Esophagus squamous epithelium (tissue), 5 donors: ENCODE data around the gene SNAP25. TPM values are rescaled to one million over a fixed set of nuclear protein-coding genes. Genes with fewer than 3 reads are reported as not detected.

Experiments used
- DNase-seq: peaks from one replicate; lab custom pipeline; 2025; lab: John Stamatoyannopoulos, UW
- H3K27ac ChIP-seq, 4 donors: fragments of 200-600 bp; sonication (generic); one replicate each; pipeline ENCODE4 v1.5.1; 2016 to 2019; ENCODE audit warnings: mild to moderate bottlenecking in 1 of 4
- H3K27me3 ChIP-seq, 4 donors: fragments of 200-600 bp; sonication (generic); 1 replicate in 3 of 4; 2 replicates in 1 of 4; pipeline versions ENCODE4 v1.5.1 to v1.6.0; 2017 to 2021; ENCODE audit warnings: antibody characterized with exemption in 1 of 4
- H3K36me3 ChIP-seq, 3 donors: fragments of 200-600 bp; sonication (generic); one replicate each; pipeline ENCODE4 v1.5.1; 2016 to 2019
- H3K4me1 ChIP-seq, 3 donors: fragments of 200-600 bp; sonication (generic); one replicate each; pipeline ENCODE4 v1.5.1; 2017 to 2019
- H3K4me3 ChIP-seq, 4 donors: fragments of 200-600 bp; sonication (generic); 1 replicate in 3 of 4; 2 replicates in 1 of 4; pipeline ENCODE4 v1.5.1; 2016 to 2019; ENCODE audit warnings: mild to moderate bottlenecking in 2 of 4, moderate library complexity in 1 of 4
- H3K9me3 ChIP-seq, 3 donors: fragments of 200-600 bp; sonication (generic); one replicate each; pipeline ENCODE4 v1.5.1; 2016 to 2019
- POLR2A ChIP-seq, 4 donors: fragments of 450-650 bp; IDR thresholded peaks; one replicate each; pipeline ENCODE4 v1.6.1; 2017; ENCODE audit warnings: antibody characterized with exemption in 4 of 4, mild to moderate bottlenecking in 4 of 4, moderate library complexity in 3 of 4
- WGBS, 2 donors: methylation state at CpG; one replicate each; pipeline ENCODE4 v1.1.5; 2018; 5-methylcytosine and 5-hydroxymethylcytosine counted together
- intact Hi-C: fragments of 100-400 bp; cut with DNase I; formaldehyde crosslinking; loops from one replicate; pipeline ENCODE4 v1.15.0; 2022
- total RNA-seq, 4 donors: library from RNA; depleted of rRNA; stranded (reverse); fragments of >200 nt; gene quantifications; one replicate each; pipeline ENCODE4 v1.1.0, GENCODE V29; 2016
- TF ChIP-seq, protein P1 (sequence below), 6 experiments: fragments of 450-650 bp in 4 of 6; fragments of 200-600 bp in 2 of 6; sonication (generic) in 2 of 6; IDR thresholded peaks; one replicate each; pipeline ENCODE4 v1.5.1; 2016 to 2019; ENCODE audit warnings: antibody characterized with exemption in 6 of 6, mild to moderate bottlenecking in 4 of 6, moderate library complexity in 4 of 6
- donor health status: DM: yes; HTN: yes; CAD: no.

Gene SNAP25
- total RNA-seq, 4 donors from 2014 or later, result 0.13 to 0.57 (median 0.15) TPM; not detected in 1

GRCh38 chr20:10250902-10251301 lies 32.3 kb downstream of the SNAP25 start:
- TF ChIP-seq, protein P1, sequence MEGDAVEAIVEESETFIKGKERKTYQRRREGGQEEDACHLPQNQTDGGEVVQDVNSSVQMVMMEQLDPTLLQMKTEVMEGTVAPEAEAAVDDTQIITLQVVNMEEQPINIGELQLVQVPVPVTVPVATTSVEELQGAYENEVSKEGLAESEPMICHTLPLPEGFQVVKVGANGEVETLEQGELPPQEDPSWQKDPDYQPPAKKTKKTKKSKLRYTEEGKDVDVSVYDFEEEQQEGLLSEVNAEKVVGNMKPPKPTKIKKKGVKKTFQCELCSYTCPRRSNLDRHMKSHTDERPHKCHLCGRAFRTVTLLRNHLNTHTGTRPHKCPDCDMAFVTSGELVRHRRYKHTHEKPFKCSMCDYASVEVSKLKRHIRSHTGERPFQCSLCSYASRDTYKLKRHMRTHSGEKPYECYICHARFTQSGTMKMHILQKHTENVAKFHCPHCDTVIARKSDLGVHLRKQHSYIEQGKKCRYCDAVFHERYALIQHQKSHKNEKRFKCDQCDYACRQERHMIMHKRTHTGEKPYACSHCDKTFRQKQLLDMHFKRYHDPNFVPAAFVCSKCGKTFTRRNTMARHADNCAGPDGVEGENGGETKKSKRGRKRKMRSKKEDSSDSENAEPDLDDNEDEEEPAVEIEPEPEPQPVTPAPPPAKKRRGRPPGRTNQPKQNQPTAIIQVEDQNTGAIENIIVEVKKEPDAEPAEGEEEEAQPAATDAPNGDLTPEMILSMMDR (IDR thresholded peaks at IDR 0.05), result no peak
- TF ChIP-seq POLR2A (IDR thresholded peaks at IDR 0.05), result no peak
- no peaks in the 10 kb centered on the region for H3K4me1 ChIP-seq
- H3K36me3 ChIP-seq, result no peaks in the 10 kb centered on the region
- H3K27ac ChIP-seq, result no peak overlapping the region
- H3K9me3 ChIP-seq, result no peaks in the 10 kb centered on the region
- peaks cover 0 to 8% (median 0%) of the 10 kb centered on the region in 4 donors for H3K27me3 ChIP-seq
- 42 to 65% methylated on average over 5 of the region's 5 CpGs for WGBS, 2 donors
- intact Hi-C loops, result no loop called here
- no peak overlapping the region for H3K4me3 ChIP-seq
- DNase-seq, result no peak

- WGBS, 2 donors, result 64% methylated on average over 3 of the region's 3 CpGs; no CpG with 5 or more reads in 1 of the 2 donors
- Histone ChIP-seq H3K27ac (no peak overlapping the region), H3K4me1 (no peaks in the 10 kb centered on the region), H3K27me3 (peaks cover 0 to 8% (median 0%) of the 10 kb centered on the region in 4 donors), H3K36me3 (no peaks in the 10 kb centered on the region), H3K9me3 (no peaks in the 10 kb centered on the region), H3K4me3 (no peak overlapping the region)
- DNase-seq, result no peak
- no peak for TF ChIP-seq POLR2A (IDR thresholded peaks at IDR 0.05)
- TF ChIP-seq, protein P1 (IDR thresholded peaks at IDR 0.05), result no peak
- intact Hi-C loops, result no loop called here
Measured at GRCh38 chr20:10253780-10254179, 35.1 kb downstream of the SNAP25 start.

- Histone ChIP-seq H3K36me3 (no peaks in the 10 kb centered on the region), H3K4me3 (no peak overlapping the region), H3K27me3 (peaks cover 0 to 8% (median 0%) of the 10 kb centered on the region in 4 donors), H3K4me1 (no peaks in the 10 kb centered on the region), H3K27ac (no peak overlapping the region), H3K9me3 (no peaks in the 10 kb centered on the region)
- 31 to 44% methylated on average over 1 of the region's 1 CpG for WGBS, 2 donors
- intact Hi-C loops, result no loop called here
- TF ChIP-seq POLR2A (IDR thresholded peaks at IDR 0.05), result no peak
- TF ChIP-seq, protein P1 (IDR thresholded peaks at IDR 0.05), result no peak
- DNase-seq, result no peak
Measured at GRCh38 chr20:10255846-10256245, 37.2 kb downstream of the SNAP25 start.

DNA sequence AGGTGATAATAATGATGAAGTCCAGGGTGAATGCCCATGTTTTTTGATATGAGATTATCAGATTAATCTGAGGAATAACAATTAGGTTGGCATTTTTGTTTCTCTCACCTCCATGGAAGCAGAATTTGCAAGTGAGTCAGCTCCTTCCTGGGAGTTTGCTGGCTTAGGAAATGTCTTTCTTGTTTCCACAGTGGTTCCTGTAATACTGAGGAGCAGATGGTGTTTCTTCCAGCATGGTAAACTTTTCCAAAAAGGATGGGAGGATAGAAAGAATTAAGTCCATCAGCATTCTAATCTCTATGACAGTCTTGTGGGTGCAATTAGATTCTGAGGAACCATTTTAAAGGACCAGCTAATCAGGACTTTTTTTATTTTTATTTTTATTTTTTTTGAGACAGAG lies 40.5 kb downstream of the SNAP25 start:
- H3K4me3 ChIP-seq, result no peak overlapping the region
- H3K36me3 ChIP-seq, result no peaks in the 10 kb centered on the region
- peaks cover 0 to under 1% (median 0%) of the 10 kb centered on the region in 4 donors for H3K27me3 ChIP-seq
- no peak for TF ChIP-seq POLR2A (IDR thresholded peaks at IDR 0.05)
- TF ChIP-seq, protein P1 (IDR thresholded peaks at IDR 0.05), result no peak
- intact Hi-C loops, result no loop called here
- H3K9me3 ChIP-seq, result no peaks in the 10 kb centered on the region
- no peak overlapping the region for H3K27ac ChIP-seq
- no peaks in the 10 kb centered on the region for H3K4me1 ChIP-seq
- DNase-seq, result no peak

GRCh38 chr20:10260316-10260715 lies 41.7 kb downstream of the SNAP25 start:
- H3K4me1 ChIP-seq, result no peaks in the 10 kb centered on the region
- H3K4me3 ChIP-seq, result no peak overlapping the region
- H3K36me3 ChIP-seq, result no peaks in the 10 kb centered on the region
- intact Hi-C loops, result no loop called here
- no peak for DNase-seq
- 30 to 33% methylated on average over 1 of the region's 1 CpG for WGBS, 2 donors
- no peaks in the 10 kb centered on the region for H3K27me3 ChIP-seq
- no peaks in the 10 kb centered on the region for H3K9me3 ChIP-seq
- TF ChIP-seq, protein P1 (IDR thresholded peaks at IDR 0.05), result no peak
- TF ChIP-seq POLR2A (IDR thresholded peaks at IDR 0.05), result no peak
- H3K27ac ChIP-seq, result no peak overlapping the region
